Amniotic stem cell (primary cell): ENCODE results near the gene TFF2.

Experiments used
- DNase-seq: peaks from one replicate; lab custom pipeline; 2025; lab: John Stamatoyannopoulos, UW

Gene TFF2

GRCh38 chr21:42366292-42367010 lies 15.7 kb upstream of the TFF2 start, which contains the start of gene TFF1:
TFF1 (minus strand) TSS chr21:42366535; CDS start chr21:42366495, 40 bp downstream.
- no peak for DNase-seq

DNA sequence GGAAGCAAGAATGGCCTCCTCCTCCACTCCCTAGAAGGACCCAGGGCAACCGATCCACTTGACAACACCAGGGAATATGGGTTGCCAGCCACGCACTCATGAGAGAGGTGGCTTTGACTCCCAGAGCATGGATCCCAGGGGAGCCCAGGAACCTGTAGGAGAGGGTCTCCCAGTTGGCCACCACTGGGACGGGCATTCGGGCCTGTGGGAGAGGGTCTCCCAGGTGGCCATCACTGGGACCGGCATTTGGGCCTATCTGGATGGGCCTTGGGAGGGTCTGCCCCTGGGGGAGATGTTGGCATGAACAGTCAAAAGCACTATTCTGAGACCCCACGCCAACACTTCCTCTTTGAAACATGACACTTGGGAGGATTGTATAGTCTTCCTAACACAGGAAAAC lies 15.0 kb upstream of the TFF2 start:
- no peak for DNase-seq

GRCh38 chr21:42364304-42364865 lies 13.6 kb upstream of the TFF2 start:
- no peak for DNase-seq

- no peak for DNase-seq
Observed at GRCh38 chr21:42363312-42363711, 12.5 kb upstream of the TFF2 start.

GRCh38 chr21:42362700-42363099 lies 11.9 kb upstream of the TFF2 start:
- no peak for DNase-seq

GRCh38 chr21:42362198-42362597 lies 11.4 kb upstream of the TFF2 start:
- no peak for DNase-seq

GRCh38 chr21:42361286-42361685 lies 10.5 kb upstream of the TFF2 start:
- DNase-seq: no peak

GRCh38 chr21:42360317-42360716 lies 9.5 kb upstream of the TFF2 start:
- no peak for DNase-seq

- no peak for DNase-seq
Observed at GRCh38 chr21:42358937-42359336, 8.1 kb upstream of the TFF2 start.

GRCh38 chr21:42358261-42358660 lies 7.5 kb upstream of the TFF2 start:
- DNase-seq: no peak

DNA sequence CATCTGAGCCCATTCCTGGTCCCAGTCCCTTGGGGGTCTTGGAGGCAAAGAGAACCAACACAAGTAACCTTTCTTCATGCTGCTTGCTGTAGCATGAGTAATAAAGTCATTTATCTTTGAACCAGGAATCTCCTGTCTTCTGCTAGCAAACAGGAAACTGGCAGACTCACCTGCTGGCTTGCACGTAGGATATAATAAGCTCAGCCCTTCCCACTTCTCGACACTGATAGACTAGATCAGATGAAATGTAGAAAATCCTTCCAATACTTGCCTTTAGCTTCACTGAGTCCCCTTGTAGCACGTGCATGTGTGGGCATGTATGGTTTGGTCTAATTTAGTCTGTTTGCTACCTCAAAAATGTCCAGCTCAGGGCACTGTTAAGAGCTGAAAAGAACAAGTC lies 6.5 kb upstream of the TFF2 start:
- DNase-seq: no peak

DNA sequence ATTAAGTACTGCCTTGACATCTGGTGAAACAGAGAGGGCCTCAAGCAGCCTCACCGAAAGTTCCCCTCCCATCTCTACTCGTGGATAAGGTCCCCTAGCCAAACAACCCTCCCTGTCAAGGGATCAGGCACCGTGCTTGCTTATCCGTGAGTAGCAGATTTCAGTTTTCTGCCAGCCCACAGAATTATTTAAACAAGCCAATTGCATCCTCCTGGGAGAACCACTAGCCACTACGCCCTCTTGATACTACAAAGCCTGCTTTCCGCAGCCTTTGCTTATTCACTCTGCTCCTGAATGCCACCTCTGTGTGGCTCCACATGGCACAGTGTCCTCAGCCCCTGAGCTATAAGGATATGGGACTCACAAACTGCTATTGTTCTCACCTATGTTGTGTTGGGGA lies 5.9 kb upstream of the TFF2 start:
- DNase-seq: no peak

- DNase-seq: no peak
Observed at GRCh38 chr21:42356046-42356445, 5.3 kb upstream of the TFF2 start.

GRCh38 chr21:42353623-42354022 lies 2.8 kb upstream of the TFF2 start:
- no peak for DNase-seq

DNA sequence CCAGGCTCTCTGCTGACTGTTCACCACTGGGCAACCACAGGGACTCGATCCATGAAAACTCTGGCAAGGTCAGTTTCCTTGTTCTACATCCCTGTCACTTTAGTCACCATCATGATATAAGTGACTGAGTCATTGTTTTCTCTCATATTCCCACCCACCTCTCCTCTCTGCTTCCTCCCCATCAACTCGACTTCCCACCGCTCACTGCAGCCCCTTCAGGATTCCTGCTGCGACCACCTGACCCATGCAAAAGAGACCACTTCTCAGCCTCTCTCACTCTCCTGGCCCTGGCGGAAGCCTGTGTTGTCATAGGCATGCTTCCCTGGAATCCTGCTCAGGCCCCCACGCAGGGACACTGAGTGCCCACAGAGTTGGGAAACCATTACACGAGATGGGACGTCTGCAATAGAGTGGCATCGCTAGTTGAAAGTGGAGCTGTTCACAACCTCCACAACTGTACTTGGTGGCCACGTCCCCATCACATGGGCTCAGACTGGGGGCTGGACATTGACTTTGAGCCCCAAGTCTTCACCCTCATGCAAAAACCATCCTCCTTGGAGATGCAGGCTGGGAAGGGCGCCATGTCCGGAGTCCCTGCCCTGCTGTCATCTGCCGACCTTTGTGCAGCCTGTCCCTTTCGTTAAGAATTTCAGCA lies 1.8 kb upstream of the TFF2 start:
- DNase-seq: no peak

GRCh38 chr21:42351626-42352440 lies 1.0 kb upstream of the TFF2 start:
- no peak for DNase-seq

DNA sequence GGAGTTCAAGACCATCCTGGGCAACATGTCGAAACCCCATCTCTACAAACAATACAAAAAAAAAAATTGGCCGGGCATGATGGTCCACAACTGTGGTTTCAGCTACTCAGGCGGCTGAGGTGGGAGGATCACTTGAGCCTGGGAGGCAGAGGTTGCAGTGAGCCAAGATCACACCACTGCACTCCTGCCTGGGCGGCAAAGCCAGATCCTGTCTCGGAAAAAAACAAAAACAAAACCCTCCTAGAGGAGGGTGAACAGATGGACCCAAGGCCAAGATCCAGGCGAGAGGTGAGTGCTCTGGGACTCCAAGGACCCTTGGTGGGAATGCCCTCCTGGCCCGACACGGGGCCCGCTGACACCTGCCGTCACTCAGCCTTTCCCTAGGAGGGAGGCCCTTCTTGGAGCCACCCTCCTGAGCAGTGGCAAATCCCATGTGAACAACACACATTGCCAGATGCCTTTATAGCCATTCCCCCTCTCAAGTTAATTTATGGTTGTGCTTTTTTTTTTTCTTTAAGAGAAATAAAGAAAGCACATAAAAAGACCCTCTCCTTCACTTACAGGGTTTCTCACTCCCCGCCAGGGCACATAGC lies 380 bp downstream of the TFF2 start:
- DNase-seq: no peak

DNA sequence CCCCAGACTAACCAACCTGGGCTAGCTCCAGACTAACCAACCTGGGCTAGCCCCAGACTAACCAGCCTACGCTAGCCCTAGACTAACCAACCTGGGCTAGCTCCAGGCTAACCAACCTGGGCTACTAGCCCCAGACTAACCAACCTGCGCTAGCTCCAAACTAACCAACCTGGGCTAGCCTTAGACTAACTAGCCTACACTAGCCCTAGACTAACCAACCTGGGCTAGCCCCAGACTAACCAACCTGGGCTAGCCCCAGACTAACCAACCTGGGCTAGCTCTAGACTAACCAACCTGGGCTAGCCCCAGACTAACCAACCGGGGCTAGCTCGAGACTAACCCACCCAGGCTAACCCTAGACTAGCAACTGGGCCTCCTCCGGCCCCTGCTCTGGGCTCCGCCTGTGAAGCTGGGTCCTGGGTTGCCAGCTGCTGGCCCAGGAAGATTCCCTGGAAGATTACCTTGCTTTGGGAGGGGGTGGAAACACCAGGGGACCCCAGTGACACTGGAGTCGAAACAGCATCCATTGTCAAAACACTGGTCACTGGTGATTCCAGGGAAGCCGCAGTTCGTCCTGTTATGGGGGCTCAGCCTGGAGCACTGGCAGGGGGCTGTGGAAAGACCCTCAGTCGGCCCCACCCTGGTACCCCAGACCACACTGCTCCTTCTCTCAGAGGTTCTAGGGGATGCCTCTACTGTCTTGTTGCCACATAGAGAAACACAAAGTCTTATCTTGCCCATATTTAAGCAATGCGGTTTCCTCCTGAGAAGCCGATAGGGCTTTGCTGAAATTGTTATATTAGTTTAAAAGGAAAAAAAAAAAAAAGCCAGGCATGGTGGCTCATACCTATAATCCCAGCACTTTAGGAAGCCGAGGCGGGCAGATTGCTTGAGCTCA lies 1.1 kb downstream of the TFF2 start:
- no peak for DNase-seq

DNA sequence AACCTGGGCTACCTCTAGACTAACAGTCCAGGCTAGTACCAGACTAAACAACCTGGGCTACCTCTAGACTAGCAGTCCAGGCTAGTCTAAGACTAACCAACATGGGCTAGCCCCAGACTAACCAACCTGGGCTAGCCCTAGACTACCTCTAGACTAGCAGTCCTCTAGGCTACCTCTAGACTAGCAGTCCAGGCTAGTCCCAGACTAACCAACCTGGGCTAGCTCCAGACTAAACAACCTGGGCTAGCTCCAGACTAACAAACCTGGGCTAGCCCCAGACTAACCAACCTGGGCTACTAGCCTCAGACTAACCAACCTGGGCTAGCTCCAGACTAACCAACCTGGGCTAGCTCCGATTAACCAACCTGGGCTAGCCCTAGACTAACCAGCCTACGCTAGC lies 2.0 kb downstream of the TFF2 start:
- DNase-seq: no peak

GRCh38 chr21:42347601-42348327 lies 3.0 kb downstream of the TFF2 start:
- DNase-seq: no peak
